Activated gamma-delta T cell (primary cell): Measurements from ENCODE around the gene PPY.
A peak's percentile ranks its signal among the peaks of the same experiment; 100 is the strongest.
"Not testable (repeated sequence)": the region's sequence is repeated elsewhere in the genome, so short reads cannot be mapped to it uniquely, and the experiment has no call there.

Experiments used
- DNase-seq: peaks from one replicate; lab custom pipeline; 2025; lab: John Stamatoyannopoulos, UW

The PPY gene

DNA sequence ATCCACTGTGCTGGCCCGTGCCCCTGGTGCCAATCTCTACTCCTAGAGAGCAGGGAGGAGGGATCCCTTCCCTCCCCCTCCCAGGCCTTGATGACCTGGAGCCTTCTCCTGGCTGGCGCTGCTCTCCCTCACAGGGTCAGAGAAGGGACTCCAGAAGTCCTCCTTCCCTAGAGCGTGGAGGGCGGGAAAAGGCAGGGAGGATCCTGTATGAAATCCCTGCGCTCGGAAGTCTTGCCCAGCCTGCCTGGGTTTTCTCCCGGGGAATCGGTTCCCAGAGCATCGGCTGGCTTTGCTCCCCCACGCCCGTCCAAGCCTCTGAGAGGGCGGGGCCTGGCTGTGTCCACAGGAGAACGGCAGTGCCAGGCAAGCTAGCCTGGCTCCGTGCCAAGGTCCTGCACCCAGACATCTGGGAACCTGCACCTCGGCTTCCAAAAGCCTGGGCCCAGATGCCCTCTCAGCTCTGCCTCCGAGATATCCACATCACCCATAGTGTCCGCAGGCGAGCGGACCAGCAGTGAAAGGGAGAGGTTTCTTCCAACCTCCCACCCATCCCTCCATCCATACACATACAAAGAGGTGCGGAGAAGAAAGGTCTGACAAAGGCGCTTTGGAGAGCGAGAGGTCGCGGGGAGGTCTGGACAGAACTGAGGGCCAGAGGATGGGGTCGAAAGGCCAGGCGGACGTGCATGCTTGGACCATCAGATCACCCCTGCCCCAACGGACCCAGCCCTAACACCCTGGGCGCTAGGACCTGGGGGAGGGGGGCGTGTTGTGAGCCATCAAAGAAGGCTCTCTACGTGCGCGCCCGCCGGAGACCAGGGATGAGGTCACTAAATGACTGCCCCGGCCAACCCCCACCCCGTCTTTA, 36.1 kb downstream of the PPY start:
- peak; percentile 24 for DNase-seq

DNA sequence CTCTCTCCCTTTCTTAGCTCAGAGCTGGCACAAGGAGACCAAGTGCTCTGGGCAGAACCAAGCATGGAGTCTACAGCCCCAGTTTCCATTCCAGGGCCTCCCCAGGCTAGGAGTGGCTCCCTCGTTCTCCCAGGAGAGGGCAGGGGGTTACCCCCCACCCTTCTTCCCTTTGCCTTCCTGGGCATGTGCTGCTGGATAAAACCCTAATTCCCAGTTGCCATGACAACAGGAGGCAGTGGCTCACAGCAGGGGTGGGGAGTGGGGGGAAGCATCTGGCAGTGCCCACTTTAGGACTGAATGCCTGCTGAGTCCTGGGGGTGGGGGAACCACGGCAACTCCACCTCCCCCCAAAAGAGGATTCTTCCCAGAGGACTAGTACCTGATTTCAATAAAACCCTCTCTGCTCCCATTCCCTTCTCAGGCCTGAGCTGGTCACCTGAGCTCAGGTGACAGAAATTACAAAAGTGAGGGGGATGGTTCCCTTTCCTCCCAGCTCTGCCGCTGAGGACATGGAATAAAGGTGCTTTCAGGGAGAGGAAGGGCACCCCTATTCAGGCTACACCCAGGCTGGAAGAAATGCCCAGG, 36.8 kb downstream of the PPY start:
- DNase-seq = no peak

DNA sequence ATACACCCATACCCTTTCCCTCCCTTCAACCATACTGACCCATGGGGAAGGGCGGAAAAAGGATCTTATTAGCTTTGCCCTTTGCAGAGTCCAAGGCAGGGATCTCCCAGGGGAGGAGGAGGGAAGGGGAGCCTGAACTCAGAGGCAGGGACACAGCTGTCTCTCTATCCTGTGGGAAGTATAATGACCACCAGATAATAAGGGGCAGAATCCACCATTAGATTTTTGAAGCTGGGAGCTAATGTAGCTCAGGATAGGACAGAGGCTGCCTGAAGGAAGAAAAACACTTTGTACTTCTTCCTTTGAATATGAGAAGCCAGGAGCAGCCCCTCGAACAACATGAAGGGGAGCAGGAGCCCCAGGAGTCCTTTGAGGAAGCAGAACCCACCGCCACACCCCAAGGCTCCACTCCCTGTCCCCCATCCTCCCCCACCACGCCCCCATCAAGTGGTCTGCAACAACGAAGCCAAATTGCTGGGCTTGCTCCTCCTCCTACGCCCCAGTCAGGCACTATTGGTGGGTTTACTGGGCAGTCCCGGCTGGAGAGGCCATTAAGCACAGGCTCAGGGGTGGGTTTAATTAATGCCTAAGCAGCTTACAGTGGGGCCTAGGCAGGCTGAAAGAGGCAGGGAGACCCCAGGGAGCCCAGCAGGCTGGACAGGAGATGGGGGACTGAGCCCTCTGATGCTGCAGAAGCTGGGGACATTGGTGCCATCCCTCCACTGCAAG, 40.3 kb downstream of the PPY start:
- no peak for DNase-seq

DNA sequence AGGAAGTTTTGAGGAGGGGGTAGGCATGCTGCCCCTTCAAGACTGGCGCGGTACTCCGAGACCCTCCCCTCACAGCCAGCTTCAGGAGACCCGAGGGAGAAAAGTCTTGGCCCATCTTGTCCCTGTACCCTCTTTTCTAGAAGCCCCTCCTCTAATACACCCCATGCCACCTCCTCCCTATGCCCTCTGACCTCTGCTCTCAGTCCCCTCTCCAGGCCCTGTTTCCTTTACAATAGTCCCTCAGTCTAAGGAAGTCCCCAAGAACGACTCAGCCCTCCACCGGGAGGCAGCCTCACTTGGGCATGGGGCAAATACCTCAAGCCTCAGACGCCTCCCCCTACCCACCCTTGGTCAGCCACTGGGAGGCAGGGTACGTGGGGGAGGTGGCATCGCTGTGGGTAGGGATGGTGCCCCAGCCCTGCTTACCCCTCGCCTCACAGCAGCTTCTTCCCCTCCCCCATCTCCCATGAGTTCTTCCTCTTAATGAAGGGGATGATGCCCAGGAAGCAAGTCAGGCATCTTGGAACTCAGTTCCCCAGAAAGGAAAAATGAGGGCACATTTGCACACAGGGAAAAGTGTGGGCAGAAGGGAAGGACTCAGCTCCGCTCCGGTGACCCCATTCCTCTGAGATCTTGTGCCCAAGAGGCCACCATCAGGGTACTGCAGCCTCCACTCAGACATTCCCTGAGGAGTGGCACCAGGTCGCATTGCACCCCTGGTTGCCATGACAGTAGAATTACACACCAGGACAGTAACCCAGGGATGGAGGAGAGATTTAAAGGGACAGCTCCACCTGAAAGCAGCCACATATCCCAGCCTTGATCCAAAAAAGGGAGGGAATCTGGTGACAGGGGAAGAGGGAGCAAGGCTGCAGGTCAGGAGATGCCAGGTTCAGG, 41.2 kb downstream of the PPY start:
- DNase-seq = no peak

DNA sequence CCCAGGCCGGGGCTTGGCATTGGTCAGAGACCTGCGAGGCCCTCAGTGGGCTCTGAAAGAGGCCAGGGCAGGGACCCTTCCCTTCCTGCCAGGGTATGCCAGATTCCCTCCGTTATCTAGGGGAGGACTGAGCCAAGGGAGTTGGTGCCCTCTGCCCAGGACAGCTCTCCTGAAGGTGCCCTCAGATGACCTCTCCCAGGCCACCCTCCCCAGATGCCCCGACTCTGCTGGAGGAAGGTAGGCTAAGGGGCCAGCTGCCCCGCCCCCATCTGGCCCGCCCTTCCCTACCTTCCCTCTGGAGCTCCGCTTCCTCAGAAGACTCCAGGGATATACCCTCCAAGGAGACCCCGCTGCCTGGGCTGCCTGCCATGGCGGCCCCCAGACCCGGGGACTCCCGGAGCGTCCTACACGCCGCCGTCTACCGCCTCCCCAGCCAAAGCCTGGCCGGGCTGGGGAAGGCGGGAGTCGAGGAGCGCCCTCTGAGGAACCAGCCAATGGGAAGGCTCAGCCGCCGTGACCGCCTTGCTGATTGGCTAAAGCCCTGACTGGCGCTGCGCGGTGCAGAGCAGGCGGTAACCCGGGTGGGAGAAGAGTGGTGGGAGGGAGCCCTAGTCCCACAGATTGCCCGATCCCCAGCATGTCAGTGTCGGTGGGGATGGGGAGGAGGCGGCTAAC, 42.0 kb downstream of the PPY start:
- peak; percentile 55 for DNase-seq

DNA sequence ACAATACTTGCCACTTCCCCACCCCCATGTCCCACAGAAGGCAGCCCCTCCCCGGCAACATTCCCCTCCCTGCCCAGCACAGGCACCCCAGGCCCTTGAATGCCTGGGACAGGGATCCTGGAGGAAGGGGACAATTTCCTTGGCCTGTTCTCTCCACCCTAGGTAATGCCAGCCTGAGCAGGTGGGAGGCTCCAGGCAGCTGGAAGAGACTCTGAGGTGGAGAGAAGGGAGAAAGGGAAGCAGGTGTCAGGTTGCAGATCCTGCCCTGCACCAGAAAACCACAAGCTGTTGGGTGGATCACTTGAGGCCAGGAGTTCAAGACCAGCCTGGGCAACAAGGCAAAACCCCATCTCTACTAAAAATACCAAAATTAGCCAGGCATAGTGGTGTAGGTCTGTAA, 43.8 kb downstream of the PPY start:
- no peak for DNase-seq

DNA sequence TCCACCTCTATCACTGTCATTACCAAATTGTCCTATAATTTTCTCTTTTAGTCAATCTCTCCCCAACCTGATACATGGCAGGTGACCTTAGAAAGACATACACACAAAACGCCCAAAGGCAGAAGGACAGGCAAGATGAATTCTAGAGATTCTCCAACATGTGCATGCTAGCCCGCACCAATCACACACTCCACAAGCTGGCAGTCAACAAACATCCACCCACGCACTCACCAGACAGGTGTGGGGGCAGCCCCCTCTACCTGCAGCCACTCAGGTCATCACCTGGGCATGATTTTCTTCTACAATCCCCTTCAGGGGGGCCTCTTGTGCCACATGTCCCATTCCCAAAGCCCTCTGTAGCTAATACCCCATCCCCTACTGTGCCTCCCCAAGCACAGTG, 44.4 kb downstream of the PPY start:
- DNase-seq = no peak

DNA sequence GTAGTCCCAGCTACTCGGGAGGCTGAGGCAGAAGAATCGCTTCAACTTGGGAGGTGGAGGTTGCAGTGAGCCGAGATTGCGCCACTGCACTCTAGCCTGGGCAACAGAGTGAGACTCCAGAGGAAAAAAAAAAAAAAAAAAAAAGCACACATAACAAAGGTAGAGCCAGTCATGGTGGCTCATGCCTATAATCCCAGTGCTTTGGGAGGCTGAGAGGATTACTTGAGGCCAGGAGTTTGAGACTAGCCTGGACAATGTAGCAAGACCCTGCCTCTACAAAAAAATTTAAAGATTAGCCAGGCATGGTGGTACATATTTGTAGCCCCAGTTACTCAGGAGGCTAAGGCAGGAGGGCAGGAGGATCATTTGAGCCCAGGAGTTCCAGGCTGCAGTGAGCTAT, 47.8 kb downstream of the PPY start:
- DNase-seq = not testable (repeated sequence)

DNA sequence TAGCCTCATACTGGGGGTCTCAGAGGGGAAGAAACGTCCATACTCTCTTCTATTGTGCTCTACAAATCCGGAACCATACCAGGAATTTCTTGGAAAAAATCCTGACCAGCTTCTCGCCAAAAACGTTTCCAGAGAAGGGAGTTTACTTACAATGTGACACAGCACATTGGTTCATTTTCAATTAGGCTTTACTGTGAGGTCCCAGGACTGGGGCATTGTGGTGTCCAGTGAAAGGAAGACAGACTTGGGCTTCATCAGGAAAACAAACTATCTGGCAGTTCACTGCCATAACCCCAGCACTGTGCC, 49.7 kb downstream of the PPY start:
- no peak for DNase-seq

DNA sequence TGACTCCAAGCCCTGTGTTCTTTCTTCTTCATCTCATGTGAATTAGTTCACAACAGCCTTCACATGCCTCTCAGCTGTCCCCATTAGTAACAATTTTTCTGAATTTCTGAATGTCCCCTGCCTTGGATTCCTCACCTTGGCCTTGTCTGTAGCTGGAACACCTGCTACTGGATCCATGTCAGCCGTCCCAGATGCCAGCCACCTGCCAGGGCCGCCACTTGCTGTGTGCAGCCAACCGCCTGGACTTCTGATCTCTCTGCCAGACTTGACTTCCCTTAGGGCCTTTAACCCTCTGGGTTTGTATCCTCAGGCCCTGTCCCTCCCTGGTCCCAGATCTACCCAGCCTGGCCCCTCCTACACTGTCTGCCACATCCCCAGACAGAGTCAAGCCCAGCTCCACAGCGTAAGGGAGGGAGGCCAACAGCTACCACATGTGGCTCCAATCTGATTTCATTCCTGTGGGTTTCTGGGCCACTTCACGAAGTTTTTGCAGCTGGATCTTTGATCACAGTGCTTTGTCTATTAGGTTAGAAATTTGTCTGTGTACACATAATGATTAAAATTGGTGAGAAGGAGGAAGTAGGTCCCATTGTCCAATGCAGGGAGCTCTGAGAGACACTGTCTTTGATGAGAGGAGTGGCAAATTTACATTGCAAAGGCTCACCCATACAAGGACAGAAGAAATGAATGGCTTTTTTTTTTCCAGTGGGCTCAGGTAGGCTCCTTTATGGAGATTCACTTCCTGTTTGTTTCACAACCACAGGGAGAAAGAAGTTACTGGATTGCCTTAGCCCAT, 50.2 kb downstream of the PPY start:
- DNase-seq = no peak
